GM23338 (cell line): ENCODE measurements around the gene FASTKD1. TPM values are rescaled to one million over a fixed set of nuclear protein-coding genes. Genes with fewer than 3 reads are reported as not detected.

ENCODE experiments used
- ATAC-seq: fragments of 200-7000 bp; cut with Tn5 transposase; 3 replicates; pipeline ENCODE4 v1.9.1; 2020
- DNase-seq: peaks from one replicate; pipeline ENCODE4 v3.0.0-alpha.2; 2015; ENCODE audit warnings: low spot score
- H2AFZ ChIP-seq: fragments of 200-600 bp; sonication (generic); 2 replicates; pipeline ENCODE4 v1.8.0; 2016; ENCODE audit warnings: antibody characterized with exemption, mild to moderate bottlenecking, moderate library complexity
- H3F3A ChIP-seq: fragments of 200-600 bp; sonication (generic); replicated peaks from 2 replicates; pipeline ENCODE4 v1.8.0; 2017; ENCODE audit warnings: antibody characterized with exemption, mixed run types, low read depth
- H3K27ac ChIP-seq: fragments of 200-600 bp; sonication (generic); 2 replicates; pipeline ENCODE4 v1.6.1; 2016; ENCODE audit warnings: low read depth
- H3K27me3 ChIP-seq: fragments of 200-600 bp; sonication (generic); 2 replicates; pipeline ENCODE4 v1.8.0; 2016; ENCODE audit warnings: mild to moderate bottlenecking, mixed run types, moderate library complexity; ENCODE audit not compliant: insufficient read depth
- H3K36me3 ChIP-seq: fragments of 200-600 bp; sonication (generic); 2 replicates; pipeline ENCODE4 v1.8.0; 2016; ENCODE audit warnings: mild to moderate bottlenecking; ENCODE audit not compliant: insufficient read depth
- H3K4me1 ChIP-seq: fragments of 200-600 bp; sonication (generic); 2 replicates; pipeline ENCODE4 v1.8.0; 2016; ENCODE audit warnings: mild to moderate bottlenecking, moderate library complexity; ENCODE audit not compliant: insufficient read depth
- H3K4me2 ChIP-seq: fragments of 200-600 bp; sonication (generic); 2 replicates; pipeline ENCODE4 v1.7.1; 2017; ENCODE audit warnings: mixed run types
- H3K4me3 ChIP-seq: fragments of 200-600 bp; sonication (generic); 2 replicates; pipeline ENCODE4 v1.6.1; 2016; ENCODE audit warnings: mixed run types
- H3K79me2 ChIP-seq: fragments of 200-600 bp; sonication (generic); replicated peaks from 2 replicates; pipeline ENCODE4 v1.8.0; 2017; ENCODE audit warnings: mild to moderate bottlenecking; ENCODE audit not compliant: insufficient read depth
- H3K9me2 ChIP-seq: fragments of 200-600 bp; sonication (generic); 2 replicates; pipeline ENCODE4 v1.8.0; 2017; ENCODE audit not compliant: insufficient read depth
- H4K20me1 ChIP-seq: fragments of 200-600 bp; sonication (generic); replicated peaks from 2 replicates; pipeline ENCODE4 v1.8.0; 2017; ENCODE audit warnings: mild to moderate bottlenecking; ENCODE audit not compliant: insufficient read depth
- H3K27ac Mint-ChIP-seq: 2 replicates; pipeline ENCODE4 v1.8.0; 2020; ENCODE audit warnings: inconsistent platforms, mild to moderate bottlenecking, moderate library complexity, mixed read lengths
- H3K27me3 Mint-ChIP-seq: 3 replicates; pipeline ENCODE4 v1.8.0; 2022; ENCODE audit warnings: low read depth, mild to moderate bottlenecking, moderate library complexity, mixed read lengths, inconsistent platforms; ENCODE audit not compliant: insufficient read depth, poor library complexity
- H3K36me3 Mint-ChIP-seq: 3 replicates; pipeline ENCODE4 v1.8.0; 2021; ENCODE audit warnings: low read depth, mild to moderate bottlenecking, inconsistent platforms, moderate library complexity, mixed read lengths
- H3K4me1 Mint-ChIP-seq: 3 replicates; pipeline ENCODE4 v1.8.0; 2020; ENCODE audit warnings: mild to moderate bottlenecking, inconsistent platforms, mixed read lengths
- H3K4me3 Mint-ChIP-seq: 3 replicates; pipeline ENCODE4 v1.8.0; 2021; ENCODE audit warnings: moderate library complexity, mild to moderate bottlenecking, inconsistent platforms, mixed read lengths
- H3K9me3 Mint-ChIP-seq: 3 replicates; pipeline ENCODE4 v1.8.0; 2020; ENCODE audit warnings: moderate library complexity, mild to moderate bottlenecking, inconsistent platforms, mixed read lengths
- CREB1 ChIP-seq: fragments of 250-450 bp; sonication (Bioruptor Pico); IDR thresholded peaks from 2 replicates; pipeline ENCODE4 v1.5.0; 2020; ENCODE audit warnings: low read depth, mild to moderate bottlenecking, moderate library complexity
- EZH2 ChIP-seq: fragments of 200-600 bp; sonication (generic); IDR thresholded peaks from one replicate; pipeline ENCODE4 v1.8.0; 2017; ENCODE audit warnings: antibody characterized with exemption, mild to moderate bottlenecking, low read depth; ENCODE audit not compliant: unreplicated experiment
- EZH2phosphoT487 ChIP-seq: fragments of 200-600 bp; sonication (generic); IDR thresholded peaks from one replicate; pipeline ENCODE4 v1.8.1; 2018; ENCODE audit warnings: antibody characterized with exemption; ENCODE audit not compliant: unreplicated experiment
- JUNB ChIP-seq: IDR thresholded peaks from one replicate; pipeline ENCODE4 v1.6.1; 2016; ENCODE audit warnings: antibody characterized with exemption; ENCODE audit not compliant: unreplicated experiment
- NANOG ChIP-seq: IDR thresholded peaks from 2 replicates; pipeline ENCODE4 v1.6.1; 2016; ENCODE audit warnings: antibody characterized with exemption, borderline replicate concordance
- POLR2AphosphoS5 ChIP-seq: IDR thresholded peaks from 2 replicates; pipeline ENCODE4 v1.6.1; 2016; ENCODE audit warnings: antibody characterized with exemption, low read depth
- STAT1 ChIP-seq: IDR thresholded peaks from one replicate; pipeline ENCODE4 v1.6.1; 2016; ENCODE audit warnings: antibody characterized with exemption; ENCODE audit not compliant: unreplicated experiment
- ZNF114 ChIP-seq: fragments of 250-450 bp; sonication (Bioruptor Pico); IDR thresholded peaks from 2 replicates; pipeline ENCODE4 v1.5.0; 2020; ENCODE audit warnings: mild to moderate bottlenecking, moderate library complexity
- ZNF331 ChIP-seq: fragments of 250-450 bp; sonication (Bioruptor Pico); IDR thresholded peaks from 2 replicates; pipeline ENCODE4 v1.5.0; 2020; ENCODE audit warnings: low read depth, mild to moderate bottlenecking, moderate library complexity
- polyA plus RNA-seq: library from polyadenylated mRNA; unstranded; fragments of >200 nt; fragmentation: Nextera tagmentation; extraction: Ambion mirVana; gene quantifications from 2 replicates; pipeline ENCODE4 v1.2.1, GENCODE V29; 2016
- total RNA-seq: library from RNA; depleted of rRNA; stranded (reverse); fragments of >200 nt; shearing (Covaris generic); gene quantifications from 2 replicates; pipeline ENCODE4 v1.2.3, GENCODE V29; 2014
- TF ChIP-seq, protein P1 (sequence below): IDR thresholded peaks from 2 replicates; pipeline ENCODE4 v1.6.1; 2016; ENCODE audit warnings: antibody characterized with exemption
- TF ChIP-seq, protein P2 (sequence below), 2 experiments: fragments of 200-600 bp in 1 of 2; sonication (generic) in 1 of 2; conservative IDR thresholded peaks; 2 replicates each; pipeline versions ENCODE4 v1.5.1 to v1.6.1; 2016 to 2017; ENCODE audit warnings: antibody characterized with exemption in 2 of 2, low read depth in 2 of 2, mild to moderate bottlenecking in 2 of 2, moderate library complexity in 1 of 2
- TF ChIP-seq, protein P3 (sequence below): fragments of 250-450 bp; sonication (Bioruptor Pico); IDR thresholded peaks from 2 replicates; pipeline ENCODE4 v1.5.0; 2020; ENCODE audit warnings: mild to moderate bottlenecking, moderate library complexity
- TF ChIP-seq, protein P4 (sequence below): IDR thresholded peaks from one replicate; pipeline ENCODE4 v1.6.1; 2018; ENCODE audit warnings: antibody characterized with exemption; ENCODE audit not compliant: unreplicated experiment

Gene FASTKD1
- total and polyA plus RNA-seq, 2 experiments from 2014 or later, result 49.0 to 53.3 TPM

DNA sequence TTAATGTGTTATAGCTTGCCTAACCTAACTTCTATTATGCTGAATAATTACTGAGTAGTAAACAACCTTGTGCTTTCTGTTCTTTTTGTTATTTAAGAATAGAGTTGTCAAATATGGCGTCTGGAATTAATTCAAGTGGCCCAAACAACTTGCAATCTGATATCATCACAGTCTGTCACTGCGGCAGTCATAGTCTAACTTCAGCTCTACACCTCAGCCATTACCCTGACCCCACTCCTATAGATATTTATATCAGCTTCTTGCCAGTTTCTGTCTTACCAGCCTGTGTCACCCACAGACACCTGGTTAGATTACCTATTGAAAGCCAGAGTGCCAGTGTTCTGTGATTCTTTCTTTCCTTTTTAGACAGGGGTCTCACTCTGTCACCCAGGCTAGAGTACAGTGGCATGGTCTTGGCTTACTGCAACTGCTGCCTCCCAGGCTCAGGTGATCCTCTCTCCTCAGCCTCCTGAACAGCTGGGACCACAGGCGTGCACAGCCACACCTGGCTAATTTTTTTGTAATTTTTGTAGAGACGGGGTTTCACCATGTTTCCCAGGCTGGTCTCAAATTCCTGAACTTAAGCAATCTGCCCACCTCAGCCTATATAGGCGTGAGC is 78.2 kb downstream of the FASTKD1 start:
- Mint-ChIP-seq H3K4me3 (no peak overlapping the region), H3K36me3 (peaks cover 3% of the 10 kb centered on the region; the same call in 2 of the 3 replicates), H3K4me1 (no peaks in the 10 kb centered on the region), H3K27me3 (peaks cover 2% of the 10 kb centered on the region), H3K27ac (no peak overlapping the region), H3K9me3 (peaks cover 4% of the 10 kb centered on the region; the same call in 1 of the 3 replicates)
- Histone ChIP-seq H3K9me2 (no peaks in the 10 kb centered on the region), H2AFZ (no peak overlapping the region), H3K4me1 (no peaks in the 10 kb centered on the region), H3K27ac (no peak overlapping the region), H4K20me1 (no peaks in the 10 kb centered on the region), H3F3A (no peaks in the 10 kb centered on the region), H3K4me2 (no peak overlapping the region), H3K4me3 (no peak overlapping the region), H3K79me2 (no peaks in the 10 kb centered on the region), H3K36me3 (no peaks in the 10 kb centered on the region), H3K27me3 (no peaks in the 10 kb centered on the region)
- ATAC-seq (no peak), DNase-seq (no peak)
- TF ChIP-seq ZNF331, result no peak
- TF ChIP-seq, protein P1, sequence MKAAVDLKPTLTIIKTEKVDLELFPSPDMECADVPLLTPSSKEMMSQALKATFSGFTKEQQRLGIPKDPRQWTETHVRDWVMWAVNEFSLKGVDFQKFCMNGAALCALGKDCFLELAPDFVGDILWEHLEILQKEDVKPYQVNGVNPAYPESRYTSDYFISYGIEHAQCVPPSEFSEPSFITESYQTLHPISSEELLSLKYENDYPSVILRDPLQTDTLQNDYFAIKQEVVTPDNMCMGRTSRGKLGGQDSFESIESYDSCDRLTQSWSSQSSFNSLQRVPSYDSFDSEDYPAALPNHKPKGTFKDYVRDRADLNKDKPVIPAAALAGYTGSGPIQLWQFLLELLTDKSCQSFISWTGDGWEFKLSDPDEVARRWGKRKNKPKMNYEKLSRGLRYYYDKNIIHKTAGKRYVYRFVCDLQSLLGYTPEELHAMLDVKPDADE, result no peak
- TF ChIP-seq, protein P2, sequence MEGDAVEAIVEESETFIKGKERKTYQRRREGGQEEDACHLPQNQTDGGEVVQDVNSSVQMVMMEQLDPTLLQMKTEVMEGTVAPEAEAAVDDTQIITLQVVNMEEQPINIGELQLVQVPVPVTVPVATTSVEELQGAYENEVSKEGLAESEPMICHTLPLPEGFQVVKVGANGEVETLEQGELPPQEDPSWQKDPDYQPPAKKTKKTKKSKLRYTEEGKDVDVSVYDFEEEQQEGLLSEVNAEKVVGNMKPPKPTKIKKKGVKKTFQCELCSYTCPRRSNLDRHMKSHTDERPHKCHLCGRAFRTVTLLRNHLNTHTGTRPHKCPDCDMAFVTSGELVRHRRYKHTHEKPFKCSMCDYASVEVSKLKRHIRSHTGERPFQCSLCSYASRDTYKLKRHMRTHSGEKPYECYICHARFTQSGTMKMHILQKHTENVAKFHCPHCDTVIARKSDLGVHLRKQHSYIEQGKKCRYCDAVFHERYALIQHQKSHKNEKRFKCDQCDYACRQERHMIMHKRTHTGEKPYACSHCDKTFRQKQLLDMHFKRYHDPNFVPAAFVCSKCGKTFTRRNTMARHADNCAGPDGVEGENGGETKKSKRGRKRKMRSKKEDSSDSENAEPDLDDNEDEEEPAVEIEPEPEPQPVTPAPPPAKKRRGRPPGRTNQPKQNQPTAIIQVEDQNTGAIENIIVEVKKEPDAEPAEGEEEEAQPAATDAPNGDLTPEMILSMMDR (conservative IDR thresholded peaks at IDR 0.05; ENCODE audit: low read depth in 2 of 2), result no peak
- TF ChIP-seq CREB1 (CRISPR knock-in tag), result no peak
- no peak for TF ChIP-seq STAT1
- no peak for TF ChIP-seq JUNB
- TF ChIP-seq EZH2phosphoT487, result no peak
- no peak for TF ChIP-seq EZH2
- TF ChIP-seq, protein P3, sequence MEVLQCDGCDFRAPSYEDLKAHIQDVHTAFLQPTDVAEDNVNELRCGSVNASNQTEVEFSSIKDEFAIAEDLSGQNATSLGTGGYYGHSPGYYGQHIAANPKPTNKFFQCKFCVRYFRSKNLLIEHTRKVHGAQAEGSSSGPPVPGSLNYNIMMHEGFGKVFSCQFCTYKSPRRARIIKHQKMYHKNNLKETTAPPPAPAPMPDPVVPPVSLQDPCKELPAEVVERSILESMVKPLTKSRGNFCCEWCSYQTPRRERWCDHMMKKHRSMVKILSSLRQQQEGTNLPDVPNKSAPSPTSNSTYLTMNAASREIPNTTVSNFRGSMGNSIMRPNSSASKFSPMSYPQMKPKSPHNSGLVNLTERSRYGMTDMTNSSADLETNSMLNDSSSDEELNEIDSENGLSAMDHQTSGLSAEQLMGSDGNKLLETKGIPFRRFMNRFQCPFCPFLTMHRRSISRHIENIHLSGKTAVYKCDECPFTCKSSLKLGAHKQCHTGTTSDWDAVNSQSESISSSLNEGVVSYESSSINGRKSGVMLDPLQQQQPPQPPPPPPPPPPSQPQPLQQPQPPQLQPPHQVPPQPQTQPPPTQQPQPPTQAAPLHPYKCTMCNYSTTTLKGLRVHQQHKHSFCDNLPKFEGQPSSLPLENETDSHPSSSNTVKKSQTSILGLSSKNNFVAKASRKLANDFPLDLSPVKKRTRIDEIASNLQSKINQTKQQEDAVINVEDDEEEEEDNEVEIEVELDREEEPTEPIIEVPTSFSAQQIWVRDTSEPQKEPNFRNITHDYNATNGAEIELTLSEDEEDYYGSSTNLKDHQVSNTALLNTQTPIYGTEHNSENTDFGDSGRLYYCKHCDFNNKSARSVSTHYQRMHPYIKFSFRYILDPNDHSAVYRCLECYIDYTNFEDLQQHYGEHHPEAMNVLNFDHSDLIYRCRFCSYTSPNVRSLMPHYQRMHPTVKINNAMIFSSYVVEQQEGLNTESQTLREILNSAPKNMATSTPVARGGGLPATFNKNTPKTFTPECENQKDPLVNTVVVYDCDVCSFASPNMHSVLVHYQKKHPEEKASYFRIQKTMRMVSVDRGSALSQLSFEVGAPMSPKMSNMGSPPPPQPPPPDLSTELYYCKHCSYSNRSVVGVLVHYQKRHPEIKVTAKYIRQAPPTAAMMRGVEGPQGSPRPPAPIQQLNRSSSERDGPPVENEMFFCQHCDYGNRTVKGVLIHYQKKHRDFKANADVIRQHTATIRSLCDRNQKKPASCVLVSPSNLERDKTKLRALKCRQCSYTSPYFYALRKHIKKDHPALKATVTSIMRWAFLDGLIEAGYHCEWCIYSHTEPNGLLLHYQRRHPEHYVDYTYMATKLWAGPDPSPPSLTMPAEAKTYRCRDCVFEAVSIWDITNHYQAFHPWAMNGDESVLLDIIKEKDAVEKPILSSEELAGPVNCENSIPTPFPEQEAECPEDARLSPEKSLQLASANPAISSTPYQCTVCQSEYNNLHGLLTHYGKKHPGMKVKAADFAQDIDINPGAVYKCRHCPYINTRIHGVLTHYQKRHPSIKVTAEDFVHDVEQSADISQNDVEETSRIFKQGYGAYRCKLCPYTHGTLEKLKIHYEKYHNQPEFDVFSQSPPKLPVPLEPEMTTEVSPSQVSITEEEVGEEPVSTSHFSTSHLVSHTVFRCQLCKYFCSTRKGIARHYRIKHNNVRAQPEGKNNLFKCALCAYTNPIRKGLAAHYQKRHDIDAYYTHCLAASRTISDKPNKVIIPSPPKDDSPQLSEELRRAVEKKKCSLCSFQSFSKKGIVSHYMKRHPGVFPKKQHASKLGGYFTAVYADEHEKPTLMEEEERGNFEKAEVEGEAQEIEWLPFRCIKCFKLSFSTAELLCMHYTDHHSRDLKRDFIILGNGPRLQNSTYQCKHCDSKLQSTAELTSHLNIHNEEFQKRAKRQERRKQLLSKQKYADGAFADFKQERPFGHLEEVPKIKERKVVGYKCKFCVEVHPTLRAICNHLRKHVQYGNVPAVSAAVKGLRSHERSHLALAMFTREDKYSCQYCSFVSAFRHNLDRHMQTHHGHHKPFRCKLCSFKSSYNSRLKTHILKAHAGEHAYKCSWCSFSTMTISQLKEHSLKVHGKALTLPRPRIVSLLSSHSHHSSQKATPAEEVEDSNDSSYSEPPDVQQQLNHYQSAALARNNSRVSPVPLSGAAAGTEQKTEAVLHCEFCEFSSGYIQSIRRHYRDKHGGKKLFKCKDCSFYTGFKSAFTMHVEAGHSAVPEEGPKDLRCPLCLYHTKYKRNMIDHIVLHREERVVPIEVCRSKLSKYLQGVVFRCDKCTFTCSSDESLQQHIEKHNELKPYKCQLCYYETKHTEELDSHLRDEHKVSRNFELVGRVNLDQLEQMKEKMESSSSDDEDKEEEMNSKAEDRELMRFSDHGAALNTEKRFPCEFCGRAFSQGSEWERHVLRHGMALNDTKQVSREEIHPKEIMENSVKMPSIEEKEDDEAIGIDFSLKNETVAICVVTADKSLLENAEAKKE, result no peak
- no peak for TF ChIP-seq NANOG
- TF ChIP-seq, protein P4, sequence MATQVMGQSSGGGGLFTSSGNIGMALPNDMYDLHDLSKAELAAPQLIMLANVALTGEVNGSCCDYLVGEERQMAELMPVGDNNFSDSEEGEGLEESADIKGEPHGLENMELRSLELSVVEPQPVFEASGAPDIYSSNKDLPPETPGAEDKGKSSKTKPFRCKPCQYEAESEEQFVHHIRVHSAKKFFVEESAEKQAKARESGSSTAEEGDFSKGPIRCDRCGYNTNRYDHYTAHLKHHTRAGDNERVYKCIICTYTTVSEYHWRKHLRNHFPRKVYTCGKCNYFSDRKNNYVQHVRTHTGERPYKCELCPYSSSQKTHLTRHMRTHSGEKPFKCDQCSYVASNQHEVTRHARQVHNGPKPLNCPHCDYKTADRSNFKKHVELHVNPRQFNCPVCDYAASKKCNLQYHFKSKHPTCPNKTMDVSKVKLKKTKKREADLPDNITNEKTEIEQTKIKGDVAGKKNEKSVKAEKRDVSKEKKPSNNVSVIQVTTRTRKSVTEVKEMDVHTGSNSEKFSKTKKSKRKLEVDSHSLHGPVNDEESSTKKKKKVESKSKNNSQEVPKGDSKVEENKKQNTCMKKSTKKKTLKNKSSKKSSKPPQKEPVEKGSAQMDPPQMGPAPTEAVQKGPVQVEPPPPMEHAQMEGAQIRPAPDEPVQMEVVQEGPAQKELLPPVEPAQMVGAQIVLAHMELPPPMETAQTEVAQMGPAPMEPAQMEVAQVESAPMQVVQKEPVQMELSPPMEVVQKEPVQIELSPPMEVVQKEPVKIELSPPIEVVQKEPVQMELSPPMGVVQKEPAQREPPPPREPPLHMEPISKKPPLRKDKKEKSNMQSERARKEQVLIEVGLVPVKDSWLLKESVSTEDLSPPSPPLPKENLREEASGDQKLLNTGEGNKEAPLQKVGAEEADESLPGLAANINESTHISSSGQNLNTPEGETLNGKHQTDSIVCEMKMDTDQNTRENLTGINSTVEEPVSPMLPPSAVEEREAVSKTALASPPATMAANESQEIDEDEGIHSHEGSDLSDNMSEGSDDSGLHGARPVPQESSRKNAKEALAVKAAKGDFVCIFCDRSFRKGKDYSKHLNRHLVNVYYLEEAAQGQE, result no peak
- TF ChIP-seq ZNF114, result no peak
- no peak for TF ChIP-seq POLR2AphosphoS5
